H9 (cell line): ENCODE data around the gene FIBP. TPM values are rescaled to one million over a fixed set of nuclear protein-coding genes. Genes with fewer than 3 reads are reported as not detected.

Experiments used
- DNase-seq: peaks from one replicate; pipeline ENCODE4 v3.0.0-alpha.2; 2017
- H2AFZ ChIP-seq: one replicate; pipeline ENCODE4 v1.6.1; 2013; ENCODE audit warnings: mild to moderate bottlenecking, low read length, control low read depth, moderate library complexity
- H2AK5ac ChIP-seq: 2 replicates; pipeline ENCODE4 v1.6.1; 2013; ENCODE audit warnings: low read length, control low read depth, mixed read lengths; ENCODE audit not compliant: insufficient read length
- H2BK120ac ChIP-seq: one replicate; pipeline ENCODE4 v1.6.1; 2013; ENCODE audit warnings: low read depth, mild to moderate bottlenecking, low read length, control low read depth, inconsistent platforms; ENCODE audit not compliant: poor library complexity, severe bottlenecking
- H2BK12ac ChIP-seq: 2 replicates; pipeline ENCODE4 v1.6.1; 2013; ENCODE audit warnings: low read length, control low read depth, mixed read lengths, low read depth; ENCODE audit not compliant: insufficient read length
- H2BK15ac ChIP-seq: 2 replicates; pipeline ENCODE4 v1.6.1; 2013; ENCODE audit warnings: low read depth, low read length, control low read depth
- H2BK20ac ChIP-seq: one replicate; pipeline ENCODE4 v1.6.1; 2013; ENCODE audit warnings: low read depth, mild to moderate bottlenecking, low read length, control low read depth, inconsistent platforms; ENCODE audit not compliant: poor library complexity, severe bottlenecking
- H2BK5ac ChIP-seq: 2 replicates; pipeline ENCODE4 v1.6.1; 2013; ENCODE audit warnings: low read length, control low read depth, mixed read lengths; ENCODE audit not compliant: insufficient read length
- H3K14ac ChIP-seq: 2 replicates; pipeline ENCODE4 v1.6.1; 2013; ENCODE audit warnings: low read length, control low read depth; ENCODE audit not compliant: insufficient read depth
- H3K18ac ChIP-seq: 2 replicates; pipeline ENCODE4 v1.6.1; 2013; ENCODE audit warnings: low read depth, mild to moderate bottlenecking, mixed read lengths, low read length, control low read depth; ENCODE audit not compliant: insufficient read length
- H3K23ac ChIP-seq: 2 replicates; pipeline ENCODE4 v1.6.1; 2013; ENCODE audit warnings: low read length, control low read depth, mixed read lengths, low read depth; ENCODE audit not compliant: insufficient read length
- H3K23me2 ChIP-seq: 2 replicates; pipeline ENCODE4 v1.6.1; 2013; ENCODE audit warnings: low read depth, mild to moderate bottlenecking, mixed read lengths, low read length, control low read depth; ENCODE audit not compliant: insufficient read length, poor library complexity, severe bottlenecking
- H3K27ac ChIP-seq: 2 replicates; pipeline ENCODE4 v1.5.1; 2013; ENCODE audit warnings: low read length, control low read depth, mixed read lengths, low read depth; ENCODE audit not compliant: insufficient read length
- H3K27me3 ChIP-seq: 2 replicates; pipeline ENCODE4 v1.6.1; 2013; ENCODE audit warnings: low read length, control low read depth, inconsistent platforms; ENCODE audit not compliant: insufficient read depth
- H3K4ac ChIP-seq: 2 replicates; pipeline ENCODE4 v1.6.1; 2013; ENCODE audit warnings: low read depth, mild to moderate bottlenecking, control low read depth, inconsistent platforms, low read length, moderate library complexity
- H3K4me1 ChIP-seq: 2 replicates; pipeline ENCODE4 v1.6.1; 2013; ENCODE audit warnings: low read length, control low read depth, inconsistent platforms; ENCODE audit not compliant: insufficient read depth
- H3K4me2 ChIP-seq: 2 replicates; pipeline ENCODE4 v1.6.1; 2013; ENCODE audit warnings: low read length, control low read depth, mixed read lengths; ENCODE audit not compliant: insufficient read length, insufficient read depth
- H3K56ac ChIP-seq: 2 replicates; pipeline ENCODE4 v1.6.1; 2013; ENCODE audit warnings: low read depth, mild to moderate bottlenecking, mixed read lengths, low read length, control low read depth; ENCODE audit not compliant: insufficient read length
- H3K79me1 ChIP-seq: 2 replicates; pipeline ENCODE4 v1.6.1; 2013; ENCODE audit warnings: low read depth, mild to moderate bottlenecking, moderate library complexity, low read length, control low read depth, inconsistent platforms; ENCODE audit not compliant: insufficient read depth, poor library complexity, severe bottlenecking
- H3K79me2 ChIP-seq: 2 replicates; pipeline ENCODE4 v1.6.1; 2013; ENCODE audit warnings: low read length, control low read depth, inconsistent platforms; ENCODE audit not compliant: insufficient read depth
- H3K9ac ChIP-seq: 2 replicates; pipeline ENCODE4 v1.6.1; 2013; ENCODE audit warnings: low read length, control low read depth, mixed read lengths; ENCODE audit not compliant: insufficient read length; ENCODE audit errors: extremely low read depth
- H3K9me3 ChIP-seq: one replicate; pipeline ENCODE4 v1.6.1; 2013; ENCODE audit warnings: low read depth, low read length, inconsistent platforms; ENCODE audit not compliant: control insufficient read depth
- H3T11ph ChIP-seq: one replicate; pipeline ENCODE4 v1.6.1; 2013; ENCODE audit warnings: mild to moderate bottlenecking, low read length, control low read depth, inconsistent platforms
- H4K20me1 ChIP-seq: one replicate; pipeline ENCODE4 v1.6.1; 2013; ENCODE audit not compliant: control insufficient read depth, insufficient read length, insufficient read depth
- H4K5ac ChIP-seq: 2 replicates; pipeline ENCODE4 v1.6.1; 2013; ENCODE audit warnings: low read depth, mild to moderate bottlenecking, mixed read lengths, low read length, control low read depth; ENCODE audit not compliant: insufficient read length
- H4K8ac ChIP-seq: replicated peaks from 2 replicates; pipeline ENCODE4 v1.6.1; 2013; ENCODE audit warnings: low read length, control low read depth, mixed read lengths, low read depth; ENCODE audit not compliant: insufficient read length
- H4K91ac ChIP-seq: 2 replicates; pipeline ENCODE4 v1.6.1; 2013; ENCODE audit warnings: low read depth, mild to moderate bottlenecking, moderate library complexity, mixed read lengths, low read length, control low read depth; ENCODE audit not compliant: insufficient read length
- H3K27ac Mint-ChIP-seq, 3 experiments: 2 replicates in 2 of 3; 3 replicates in 1 of 3; pipeline ENCODE4 v1.8.0; 2020 to 2021; ENCODE audit warnings: mixed read lengths in 3 of 3, mild to moderate bottlenecking in 1 of 3, moderate library complexity in 1 of 3
- H3K27me3 Mint-ChIP-seq: 2 replicates; pipeline ENCODE4 v1.8.0; 2021; ENCODE audit warnings: low read depth, mild to moderate bottlenecking, moderate library complexity, mixed read lengths
- H3K36me3 Mint-ChIP-seq, 3 experiments: 2 replicates in 2 of 3; 3 replicates in 1 of 3; pipeline ENCODE4 v1.8.0; 2020 to 2021; ENCODE audit warnings: low read depth in 3 of 3, mixed read lengths in 3 of 3; ENCODE audit not compliant: insufficient read depth in 1 of 3
- H3K4me1 Mint-ChIP-seq, 2 experiments: 2 replicates each; pipeline ENCODE4 v1.8.0; 2020; ENCODE audit warnings: mixed read lengths in 2 of 2
- H3K4me3 Mint-ChIP-seq, 2 experiments: 2 replicates in 1 of 2; 3 replicates in 1 of 2; pipeline ENCODE4 v1.8.0; 2020 to 2021; ENCODE audit warnings: mild to moderate bottlenecking in 2 of 2, mixed read lengths in 2 of 2, moderate library complexity in 1 of 2
- H3K9me3 Mint-ChIP-seq, 2 experiments: 2 replicates in 1 of 2; 3 replicates in 1 of 2; pipeline ENCODE4 v1.8.0; 2020; ENCODE audit warnings: mild to moderate bottlenecking in 2 of 2, mixed read lengths in 2 of 2, moderate library complexity in 1 of 2
- WGBS: extraction: QIAGEN DNeasy Blood & Tissue Kit; methylation state at CpG from one replicate; pipeline ENCODE4 v1.1.7; 2013; ENCODE audit warnings: missing lambda C conversion rate, low lambda C conversion rate, mixed read lengths; ENCODE audit not compliant: insufficient read length; ENCODE audit errors: extremely low coverage; 5-methylcytosine and 5-hydroxymethylcytosine counted together
- total RNA-seq: library from RNA; stranded (reverse); gene quantifications from 2 replicates; pipeline ENCODE4 v1.2.1, GENCODE V29; 2021
- TF ChIP-seq, protein P1 (sequence below): fragments of 200-600 bp; sonication (generic); conservative IDR thresholded peaks from 3 replicates; pipeline ENCODE4 v1.8.0; 2021; ENCODE audit warnings: antibody characterized with exemption, mild to moderate bottlenecking

The FIBP gene
- total RNA-seq, 1 experiment from 2014 or later, result 87.0 TPM

DNA sequence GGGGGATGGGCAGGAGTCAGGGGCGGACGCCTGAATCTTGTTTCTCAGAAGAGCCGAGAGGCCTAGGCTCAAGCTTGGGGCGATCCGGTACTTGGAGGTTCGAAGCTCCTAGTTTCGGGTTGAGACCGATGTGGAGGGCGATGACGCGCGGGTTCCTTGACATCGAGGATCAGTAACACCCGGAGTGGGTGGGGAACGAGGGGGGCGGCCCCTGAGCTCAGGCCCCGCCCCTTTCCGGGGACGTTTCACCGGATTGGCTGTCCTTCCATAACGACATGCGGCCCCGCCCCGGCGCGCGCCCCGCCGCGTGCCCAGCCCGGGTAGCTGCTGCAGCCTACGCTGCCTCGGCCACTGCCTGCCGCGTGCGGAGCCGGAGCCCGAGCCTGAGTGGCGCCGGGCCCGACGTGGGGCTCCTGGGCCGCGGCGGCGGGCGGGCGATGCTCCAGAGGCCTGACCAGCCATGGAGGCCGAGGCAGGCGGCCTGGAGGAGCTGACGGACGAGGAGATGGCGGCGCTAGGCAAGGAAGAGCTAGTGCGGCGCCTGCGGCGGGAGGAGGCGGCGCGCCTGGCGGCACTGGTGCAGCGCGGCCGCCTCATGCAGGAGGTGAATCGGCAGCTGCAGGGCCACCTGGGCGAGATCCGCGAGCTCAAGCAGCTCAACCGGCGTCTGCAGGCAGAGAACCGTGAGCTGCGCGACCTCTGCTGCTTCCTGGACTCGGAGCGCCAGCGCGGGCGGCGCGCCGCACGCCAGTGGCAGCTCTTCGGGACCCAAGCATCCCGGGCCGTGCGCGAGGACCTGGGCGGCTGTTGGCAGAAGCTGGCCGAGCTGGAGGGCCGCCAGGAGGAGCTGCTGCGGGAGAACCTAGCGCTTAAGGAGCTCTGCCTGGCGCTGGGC is 2.3 kb upstream of the FIBP start, which contains the start of gene CCDC85B:
CCDC85B (plus strand) TSS at position 350 of the 895 bp plus-strand sequence; CDS start at position 461, 111 bp downstream.
- no peak within 1 kb of the TSS for H2BK120ac ChIP-seq
- Mint-ChIP-seq H3K36me3 (peaks cover 11 to 38% (median 18%) of the 10 kb centered on the region in 3 experiments), H3K9me3 (peaks cover 2 to 4% of the 10 kb centered on the region in 2 experiments; a peak in 2 of 5 replicates), H3K27me3 (peaks cover 18% of the 10 kb centered on the region), H3K4me1 (peaks cover 39 to 56% of the 10 kb centered on the region in 2 experiments), H3K4me3 (peak within 1 kb of the TSS; percentile 97 to 98), H3K27ac (peak within 1 kb of the TSS; percentile 20 to 40 (median 40); a peak in 2 of 7 replicates)
- no peak within 1 kb of the TSS for H2BK5ac ChIP-seq
- no CpG with 5 or more reads among the region's 94 CpGs for whole genome bisulfite sequencing
- no peak within 1 kb of the TSS for H4K5ac ChIP-seq
- H3K23ac ChIP-seq, result no peak within 1 kb of the TSS
- H3K9me3 ChIP-seq, result no peaks in the 10 kb centered on the region
- no peaks in the 10 kb centered on the region for H4K20me1 ChIP-seq
- H3K23me2 ChIP-seq, result peaks cover 23% of the 10 kb centered on the region
- no peak within 1 kb of the TSS for H2BK20ac ChIP-seq
- TF ChIP-seq, protein P1, sequence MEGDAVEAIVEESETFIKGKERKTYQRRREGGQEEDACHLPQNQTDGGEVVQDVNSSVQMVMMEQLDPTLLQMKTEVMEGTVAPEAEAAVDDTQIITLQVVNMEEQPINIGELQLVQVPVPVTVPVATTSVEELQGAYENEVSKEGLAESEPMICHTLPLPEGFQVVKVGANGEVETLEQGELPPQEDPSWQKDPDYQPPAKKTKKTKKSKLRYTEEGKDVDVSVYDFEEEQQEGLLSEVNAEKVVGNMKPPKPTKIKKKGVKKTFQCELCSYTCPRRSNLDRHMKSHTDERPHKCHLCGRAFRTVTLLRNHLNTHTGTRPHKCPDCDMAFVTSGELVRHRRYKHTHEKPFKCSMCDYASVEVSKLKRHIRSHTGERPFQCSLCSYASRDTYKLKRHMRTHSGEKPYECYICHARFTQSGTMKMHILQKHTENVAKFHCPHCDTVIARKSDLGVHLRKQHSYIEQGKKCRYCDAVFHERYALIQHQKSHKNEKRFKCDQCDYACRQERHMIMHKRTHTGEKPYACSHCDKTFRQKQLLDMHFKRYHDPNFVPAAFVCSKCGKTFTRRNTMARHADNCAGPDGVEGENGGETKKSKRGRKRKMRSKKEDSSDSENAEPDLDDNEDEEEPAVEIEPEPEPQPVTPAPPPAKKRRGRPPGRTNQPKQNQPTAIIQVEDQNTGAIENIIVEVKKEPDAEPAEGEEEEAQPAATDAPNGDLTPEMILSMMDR, result peak; percentile 61
- H4K91ac ChIP-seq, result no peak within 1 kb of the TSS
- peak within 1 kb of the TSS; percentile 70 for H3K4me2 ChIP-seq
- H2BK12ac ChIP-seq, result no peak within 1 kb of the TSS
- H2BK15ac ChIP-seq, result no peak within 1 kb of the TSS
- peak within 1 kb of the TSS; percentile 60 for H3K9ac ChIP-seq
- no peaks in the 10 kb centered on the region for H3K79me1 ChIP-seq
- no peak within 1 kb of the TSS for H4K8ac ChIP-seq
- H3K79me2 ChIP-seq, result no peaks in the 10 kb centered on the region; the same call in 1 of the 2 replicates
- no peak within 1 kb of the TSS for H3K27ac ChIP-seq
- no peak within 1 kb of the TSS for H2AK5ac ChIP-seq
- H3T11ph ChIP-seq, result no peak within 1 kb of the TSS
- peak within 1 kb of the TSS; percentile 71 for H3K18ac ChIP-seq
- H3K14ac ChIP-seq, result peak within 1 kb of the TSS; percentile 85
- peak within 1 kb of the TSS; percentile 53 for H2AFZ ChIP-seq
- H3K4ac ChIP-seq, result no peak within 1 kb of the TSS
- H3K27me3 ChIP-seq, result peaks cover 6% of the 10 kb centered on the region; the same call in 1 of the 2 replicates
- peaks cover 9% of the 10 kb centered on the region; the same call in 1 of the 2 replicates for H3K4me1 ChIP-seq
- H3K56ac ChIP-seq, result no peak within 1 kb of the TSS
- DNase-seq, result peak; percentile 94
